Measurements from ENCODE around the gene AMPH.

AMPH gene

GRCh38 chr7:38629651-38630510 is 1.3 kb downstream of the AMPH start:
- Histone ChIP-seq H3K27ac (replicated peaks) (no peak overlapping the region), H3K27me3 (ENCODE audit: insufficient read depth, poor library complexity, severe bottlenecking) (peaks cover 54% of the 10 kb centered on the region), H3K4me3 (replicated peaks; ENCODE audit: insufficient read depth, low read length) (no peak overlapping the region)
- no peak for TF ChIP-seq GABPA (IDR thresholded peaks at IDR 0.05; ENCODE audit: low read depth)
- TF ChIP-seq, protein P1, sequence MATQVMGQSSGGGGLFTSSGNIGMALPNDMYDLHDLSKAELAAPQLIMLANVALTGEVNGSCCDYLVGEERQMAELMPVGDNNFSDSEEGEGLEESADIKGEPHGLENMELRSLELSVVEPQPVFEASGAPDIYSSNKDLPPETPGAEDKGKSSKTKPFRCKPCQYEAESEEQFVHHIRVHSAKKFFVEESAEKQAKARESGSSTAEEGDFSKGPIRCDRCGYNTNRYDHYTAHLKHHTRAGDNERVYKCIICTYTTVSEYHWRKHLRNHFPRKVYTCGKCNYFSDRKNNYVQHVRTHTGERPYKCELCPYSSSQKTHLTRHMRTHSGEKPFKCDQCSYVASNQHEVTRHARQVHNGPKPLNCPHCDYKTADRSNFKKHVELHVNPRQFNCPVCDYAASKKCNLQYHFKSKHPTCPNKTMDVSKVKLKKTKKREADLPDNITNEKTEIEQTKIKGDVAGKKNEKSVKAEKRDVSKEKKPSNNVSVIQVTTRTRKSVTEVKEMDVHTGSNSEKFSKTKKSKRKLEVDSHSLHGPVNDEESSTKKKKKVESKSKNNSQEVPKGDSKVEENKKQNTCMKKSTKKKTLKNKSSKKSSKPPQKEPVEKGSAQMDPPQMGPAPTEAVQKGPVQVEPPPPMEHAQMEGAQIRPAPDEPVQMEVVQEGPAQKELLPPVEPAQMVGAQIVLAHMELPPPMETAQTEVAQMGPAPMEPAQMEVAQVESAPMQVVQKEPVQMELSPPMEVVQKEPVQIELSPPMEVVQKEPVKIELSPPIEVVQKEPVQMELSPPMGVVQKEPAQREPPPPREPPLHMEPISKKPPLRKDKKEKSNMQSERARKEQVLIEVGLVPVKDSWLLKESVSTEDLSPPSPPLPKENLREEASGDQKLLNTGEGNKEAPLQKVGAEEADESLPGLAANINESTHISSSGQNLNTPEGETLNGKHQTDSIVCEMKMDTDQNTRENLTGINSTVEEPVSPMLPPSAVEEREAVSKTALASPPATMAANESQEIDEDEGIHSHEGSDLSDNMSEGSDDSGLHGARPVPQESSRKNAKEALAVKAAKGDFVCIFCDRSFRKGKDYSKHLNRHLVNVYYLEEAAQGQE (IDR thresholded peaks at IDR 0.05; ENCODE audit: insufficient replicate concordance, low read depth), result no peak
- TF ChIP-seq CTCF (IDR thresholded peaks at IDR 0.05; ENCODE audit: insufficient read depth, low read length), result no peak
- no peak for TF ChIP-seq POLR2AphosphoS5 (IDR thresholded peaks at IDR 0.05; ENCODE audit: low read depth)
- no peak for TF ChIP-seq SPI1 (IDR thresholded peaks at IDR 0.05; ENCODE audit: borderline replicate concordance, low read depth)
- no peak for DNase-seq (ENCODE audit: low read depth in 1 of 2, low spot score in 1 of 2)

- TF ChIP-seq SPI1 (IDR thresholded peaks at IDR 0.05; ENCODE audit: borderline replicate concordance, low read depth) (no peak), GABPA (IDR thresholded peaks at IDR 0.05; ENCODE audit: low read depth) (no peak), CTCF (IDR thresholded peaks at IDR 0.05; ENCODE audit: insufficient read depth, low read length) (no peak), POLR2AphosphoS5 (IDR thresholded peaks at IDR 0.05; ENCODE audit: low read depth) (no peak)
- TF ChIP-seq, protein P1 (IDR thresholded peaks at IDR 0.05; ENCODE audit: insufficient replicate concordance, low read depth), result no peak
- no peak overlapping the region for H3K4me3 ChIP-seq (replicated peaks; ENCODE audit: insufficient read depth, low read length)
- H3K27me3 ChIP-seq (ENCODE audit: insufficient read depth, poor library complexity, severe bottlenecking), result peaks cover 52% of the 10 kb centered on the region
- H3K27ac ChIP-seq (replicated peaks), result no peak overlapping the region
- DNase-seq (ENCODE audit: low read depth in 1 of 2, low spot score in 1 of 2), result no peak
Observed at GRCh38 chr7:38628630-38629385, 2.4 kb downstream of the AMPH start.

DNA sequence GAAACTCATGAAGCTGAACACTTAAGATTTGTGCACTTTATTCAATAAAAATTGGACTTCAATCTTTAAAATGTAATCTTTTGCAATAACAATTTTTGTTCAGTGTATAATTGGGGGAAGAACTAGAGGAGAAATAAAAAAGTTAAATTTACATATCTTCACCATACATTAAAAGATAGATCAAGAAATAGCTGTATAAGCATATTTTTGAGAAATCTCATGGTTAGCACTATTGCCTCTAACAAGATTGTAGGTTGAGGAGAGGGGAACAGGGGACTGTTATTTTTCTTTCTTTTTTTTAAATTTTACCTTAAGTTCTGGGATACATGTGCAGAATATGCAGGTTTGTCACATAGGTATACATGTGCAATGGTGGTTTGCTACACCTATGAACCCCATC is 5.3 kb downstream of the AMPH start:
- Histone ChIP-seq H3K4me3 (replicated peaks; ENCODE audit: insufficient read depth, low read length) (no peak overlapping the region), H3K27ac (replicated peaks) (no peak overlapping the region), H3K27me3 (ENCODE audit: insufficient read depth, poor library complexity, severe bottlenecking) (peaks cover 53% of the 10 kb centered on the region)
- no peak for DNase-seq (ENCODE audit: low read depth in 1 of 2, low spot score in 1 of 2)
- TF ChIP-seq CTCF (IDR thresholded peaks at IDR 0.05; ENCODE audit: insufficient read depth, low read length) (no peak), POLR2AphosphoS5 (IDR thresholded peaks at IDR 0.05; ENCODE audit: low read depth) (no peak), GABPA (IDR thresholded peaks at IDR 0.05; ENCODE audit: low read depth) (no peak), SPI1 (IDR thresholded peaks at IDR 0.05; ENCODE audit: borderline replicate concordance, low read depth) (no peak)
- TF ChIP-seq, protein P1 (IDR thresholded peaks at IDR 0.05; ENCODE audit: insufficient replicate concordance, low read depth), result no peak

All from HL-60 (cell line).